Pancreas (tissue), 10 donors: ENCODE results near the gene UTRN. TPM values are rescaled to one million over a fixed set of nuclear protein-coding genes. Genes with fewer than 3 reads are reported as not detected.

Source experiments
- ATAC-seq, 4 donors: fragments of 200-7000 bp; cut with Tn5 transposase; one replicate each; pipeline versions ENCODE4 v1.8.0 to v1.9.1; 2020; ENCODE audit warnings: mild to moderate bottlenecking in 4 of 4, moderate library complexity in 4 of 4
- DNase-seq, 6 donors: peaks; one replicate each; pipeline ENCODE4 v3.0.0-alpha.2; 2020
- FAIRE-seq: peaks from 2 replicates; lab custom pipeline; 2012; peaks lifted over from hg19 to GRCh38; lab: Jason Lieb, UNC
- H3K27ac ChIP-seq, 4 donors: fragments of 200-600 bp; sonication (generic); 1 replicate in 3 of 4; 2 replicates in 1 of 4; pipeline versions ENCODE4 v1.5.0 to v1.8.0; 2020
- H3K27me3 ChIP-seq, 4 donors: fragments of 200-600 bp; one replicate each; pipeline ENCODE4 v1.8.0; 2021
- H3K36me3 ChIP-seq, 3 donors: fragments of 200-600 bp; sonication (generic) in 1 of 3; one replicate each; pipeline versions ENCODE4 v1.5.0 to v1.8.0; 2020 to 2021
- H3K4me1 ChIP-seq, 3 donors: fragments of 200-600 bp; one replicate each; pipeline ENCODE4 v1.8.0; 2021
- H3K4me3 ChIP-seq, 4 donors: fragments of 200-600 bp; sonication (generic) in 2 of 4; one replicate each; pipeline versions ENCODE4 v1.5.0 to v1.8.0; 2020 to 2021
- H3K9me3 ChIP-seq, 4 donors: fragments of 200-600 bp; one replicate each; pipeline ENCODE4 v1.8.0; 2021
- CTCF ChIP-seq, 4 donors: fragments of 200-600 bp; sonication (generic) in 3 of 4; IDR thresholded peaks; one replicate each; pipeline versions ENCODE4 v1.5.0 to v1.8.0; 2021; ENCODE audit warnings: antibody characterized with exemption in 4 of 4
- WGBS, 2 donors: extraction: QIAGEN DNeasy Blood & Tissue Kit; methylation state at CpG; one replicate each; pipeline ENCODE4 v1.1.7; 2013; 5-methylcytosine and 5-hydroxymethylcytosine counted together
- intact Hi-C, 3 donors: fragments of 100-400 bp; cut with DNase I; formaldehyde crosslinking; loops; one replicate each; pipeline versions ENCODE4 v1.11.1 to v1.14.2; 2022
- polyA plus RNA-seq, 2 donors: library from polyadenylated mRNA; stranded (reverse); fragments of 200-250 nt; gene quantifications; one replicate each; pipeline ENCODE4 v1.2.3, GENCODE V29; 2013
- total RNA-seq, 6 donors: library from RNA; stranded (reverse); fragmentation: NEBNext Ultra II Directional in 4 of 6; extraction: Animal tissue kit (Norgen Biotek cat#: 25700) in 4 of 6; gene quantifications; one replicate each; pipeline versions ENCODE4 v1.2.1 to v1.2.4, GENCODE V29; 2021 to 2023
- donor health status: healthy with polysubstance abuse.
- donor health status: DM: no; HTN: no; CAD: no; lungs with moderate emphysema.
- donor health status: DM: no; HTN: no; CAD: no.
- donor health status: control.
- donor health status: control.
- donor health status: Bipolar disorder and iron deficiency.
- donor health status: DM: yes; HTN: yes; CAD: no.
- donor health status: DM: no; HTN: no; CAD: no.
- donor health status: DM: no; HTN: no; CAD: no.
- donor health status: DM: yes; HTN: yes; CAD: no.

Gene UTRN
- total and polyA plus RNA-seq, 8 donors: 10.0 to 116 (median 82.9) TPM

DNA sequence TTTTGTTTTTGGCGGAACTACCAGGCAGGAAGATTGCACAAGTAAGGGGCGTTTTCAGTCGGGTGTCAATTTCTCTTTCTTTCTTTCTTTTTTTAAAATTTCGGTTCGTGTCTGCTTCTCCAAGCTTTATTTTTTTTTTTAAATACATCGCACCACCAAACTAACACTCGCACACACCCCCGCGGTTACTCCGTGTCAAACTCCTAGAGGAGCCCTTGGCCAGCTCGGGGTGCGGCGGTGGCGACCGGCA is 338 bp downstream of the UTRN start:
- 0% methylated on average over 15 of the region's 15 CpGs for WGBS, 2 donors
- Histone ChIP-seq H3K27me3 (no peaks in the 10 kb centered on the region), H3K27ac (peak overlapping the region; percentile 90 to 99 (median 94)), H3K4me3 (peak overlapping the region; percentile 83 to 88 (median 87)), H3K9me3 (no peaks in the 10 kb centered on the region), H3K36me3 (no peaks in the 10 kb centered on the region), H3K4me1 (peaks cover 0 to 14% (median 13%) of the 10 kb centered on the region in 3 donors)
- no peak for TF ChIP-seq CTCF (IDR thresholded peaks at IDR 0.05)
- FAIRE-seq (no peak), ATAC-seq (peak in 3 of 4 donors; percentile 25 to 42 (median 33)), DNase-seq (no peak)
- intact Hi-C loops: loop anchor here in 1 of 3 donors (10.0 kb wide), 1 partner anchor 189 kb away; no protein-coding TSS in a partner anchor

- peaks cover 0 to 14% (median 13%) of the 10 kb centered on the region in 3 donors for H3K4me1 ChIP-seq
- H3K4me3 ChIP-seq: peak overlapping the region; percentile 83 to 88 (median 87)
- FAIRE-seq (no peak), DNase-seq (peak; percentile 68 to 89 (median 77)), ATAC-seq (peak; percentile 41 to 66 (median 56))
- H3K27me3 ChIP-seq: no peaks in the 10 kb centered on the region
- 0% methylated on average over 45 to 51 of the region's 51 CpGs for WGBS, 2 donors
- H3K27ac ChIP-seq: peak overlapping the region; percentile 90 to 99 (median 94)
- no peaks in the 10 kb centered on the region for H3K9me3 ChIP-seq
- intact Hi-C loops: loop anchor here in 1 of 3 donors (10.0 kb wide), 1 partner anchor 189 kb away; no protein-coding TSS in a partner anchor
- H3K36me3 ChIP-seq: no peaks in the 10 kb centered on the region
- TF ChIP-seq CTCF (IDR thresholded peaks at IDR 0.05): no peak
These were observed 815 bp downstream of the UTRN start for GRCh38 chr6:144285798-144286502.

DNA sequence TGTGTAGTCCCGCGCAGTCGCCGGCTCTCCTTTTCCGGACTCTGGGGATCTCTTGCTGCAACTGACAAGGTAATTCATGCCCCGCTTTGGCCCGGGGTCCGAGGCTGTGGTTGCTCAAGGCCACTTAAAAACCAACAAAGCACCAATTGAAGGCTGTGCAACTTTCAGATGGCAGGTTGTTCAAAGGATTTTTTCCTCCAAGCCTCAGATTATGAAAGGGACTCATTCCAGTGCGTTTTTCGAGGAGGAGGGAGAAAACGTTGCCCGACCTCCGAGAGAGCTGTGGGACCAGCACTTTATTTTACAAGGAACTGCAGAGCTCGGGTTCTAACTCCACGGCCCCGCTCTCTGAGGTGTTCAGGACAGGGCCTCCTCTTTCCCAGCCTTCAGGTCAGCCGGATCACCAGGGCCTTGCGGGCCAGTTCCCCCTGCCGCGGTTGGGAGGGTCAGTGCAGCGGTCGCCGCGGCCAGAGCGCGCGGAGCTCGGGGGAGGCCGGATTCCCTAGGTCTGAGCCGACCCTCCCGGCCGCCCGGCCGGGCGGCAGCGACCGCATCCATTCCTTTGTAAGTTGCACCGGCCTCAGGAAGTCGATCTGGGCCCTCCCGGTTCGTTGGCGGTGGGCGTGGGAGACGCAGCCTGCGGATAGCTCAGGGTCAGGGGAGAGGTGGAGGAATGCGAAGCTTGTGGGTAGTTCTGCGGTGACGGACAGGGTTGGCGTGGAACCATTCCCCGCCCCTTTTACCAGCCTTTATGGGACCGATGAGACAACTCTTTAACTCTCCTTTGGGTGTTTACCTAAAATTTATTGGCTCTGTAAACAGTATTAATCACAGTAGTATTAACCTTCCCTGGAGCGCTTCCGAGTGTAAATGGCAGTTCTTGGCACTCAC is 1.6 kb downstream of the UTRN start:
- WGBS, 2 donors: 1% methylated on average over 53 of the region's 53 CpGs
- DNase-seq (peak; percentile 82 to 92 (median 88)), ATAC-seq (peak; percentile 59 to 70 (median 64)), FAIRE-seq (no peak)
- Histone ChIP-seq H3K27me3 (no peaks in the 10 kb centered on the region), H3K27ac (peak overlapping the region; percentile 90 to 99 (median 94)), H3K4me3 (peak overlapping the region; percentile 83 to 88 (median 87)), H3K9me3 (no peaks in the 10 kb centered on the region), H3K36me3 (no peaks in the 10 kb centered on the region), H3K4me1 (peaks cover 0 to 19% (median 13%) of the 10 kb centered on the region in 3 donors)
- no peak for TF ChIP-seq CTCF (IDR thresholded peaks at IDR 0.05)
- intact Hi-C loops: loop anchor here in 1 of 3 donors (10.0 kb wide), 1 partner anchor 188 kb away; no protein-coding TSS in a partner anchor

- no peaks in the 10 kb centered on the region for H3K9me3 ChIP-seq
- DNase-seq: no peak
- H3K36me3 ChIP-seq: no peaks in the 10 kb centered on the region
- TF ChIP-seq CTCF (IDR thresholded peaks at IDR 0.05): no peak
- no peak overlapping the region for H3K4me3 ChIP-seq
- H3K27ac ChIP-seq: no peak overlapping the region
- intact Hi-C loops: loop anchor here in 1 of 3 donors (10.0 kb wide), 1 partner anchor 186 kb away; no protein-coding TSS in a partner anchor
- H3K27me3 ChIP-seq: no peaks in the 10 kb centered on the region
- no peak for FAIRE-seq
- H3K4me1 ChIP-seq: peaks cover 0 to 13% (median 6%) of the 10 kb centered on the region in 3 donors
- ATAC-seq: no peak
- 92 to 100% methylated on average over 1 of the region's 1 CpG for WGBS, 2 donors
These were observed 3.9 kb downstream of the UTRN start for GRCh38 chr6:144289006-144289405.
